Cardiac muscle cell (in vitro differentiated cells and primary cell): Measurements from ENCODE around the gene TCFL5. TPM values are rescaled to one million over a fixed set of nuclear protein-coding genes. Genes with fewer than 3 reads are reported as not detected.

Source experiments
- DNase-seq, 2 donors: peaks; one replicate each; pipeline versions ENCODE4 v3.0.0 to v3.0.0-alpha.2; 2010 to 2017; ENCODE audit warnings: low read depth in 1 of 2, low spot score in 1 of 2
- H3K27ac ChIP-seq: fragments of 200-600 bp; sonication (generic); 2 replicates; pipeline ENCODE4 v1.5.1; 2016
- H3K27me3 ChIP-seq: fragments of 200-600 bp; sonication (generic); 2 replicates; pipeline ENCODE4 v1.6.0; 2016; ENCODE audit warnings: control low read depth
- H3K36me3 ChIP-seq: fragments of 200-600 bp; sonication (generic); 2 replicates; pipeline ENCODE4 v1.5.1; 2016; ENCODE audit warnings: control low read depth
- H3K4me1 ChIP-seq: fragments of 200-600 bp; sonication (generic); 2 replicates; pipeline ENCODE4 v1.8.1; 2017; ENCODE audit warnings: low read depth, mild to moderate bottlenecking, mixed run types
- H3K4me3 ChIP-seq: fragments of 200-600 bp; sonication (generic); 2 replicates; pipeline ENCODE4 v1.5.1; 2016; ENCODE audit warnings: mild to moderate bottlenecking
- H3K9me3 ChIP-seq: fragments of 200-600 bp; sonication (generic); 2 replicates; pipeline ENCODE4 v1.5.1; 2017; ENCODE audit warnings: low read depth, mild to moderate bottlenecking, control low read depth
- CTCF ChIP-seq: IDR thresholded peaks from 2 replicates; pipeline ENCODE4 v1.5.1; 2012; ENCODE audit warnings: low read depth, mild to moderate bottlenecking, low read length
- polyA plus RNA-seq: library from polyadenylated mRNA; unstranded; fragments of >200 nt; fragmentation: Nextera tagmentation; extraction: Ambion mirVana; gene quantifications from 2 replicates; pipeline ENCODE4 v1.2.1, GENCODE V29; 2016
- total RNA-seq: library from RNA; depleted of rRNA; stranded (reverse); fragments of >200 nt; gene quantifications from 2 replicates; pipeline ENCODE4 v1.2.3, GENCODE V29; 2016

Gene TCFL5
- total and polyA plus RNA-seq, 2 experiments from 2014 or later: 6.6 to 8.1 TPM

- DNase-seq: peak in 1 of 2 donors; percentile 62
- no peaks in the 10 kb centered on the region for H3K9me3 ChIP-seq
- peaks cover 12% of the 10 kb centered on the region for H3K4me1 ChIP-seq
- TF ChIP-seq CTCF: no peak
- H3K27ac ChIP-seq: no peak overlapping the region
- H3K27me3 ChIP-seq: peaks cover 26% of the 10 kb centered on the region
- H3K4me3 ChIP-seq: no peak overlapping the region
- H3K36me3 ChIP-seq: no peaks in the 10 kb centered on the region
Observed at GRCh38 chr20:62819494-62820174, 42.0 kb downstream of the TCFL5 start.

GRCh38 chr20:62818592-62819493 is 42.8 kb downstream of the TCFL5 start:
- no peak overlapping the region for H3K27ac ChIP-seq
- TF ChIP-seq CTCF: no peak
- peak; percentile 57 to 86 for DNase-seq

GRCh38 chr20:62817975-62818591 is 43.5 kb downstream of the TCFL5 start:
- no peaks in the 10 kb centered on the region for H3K36me3 ChIP-seq
- no peak for TF ChIP-seq CTCF
- H3K27me3 ChIP-seq: peaks cover 26% of the 10 kb centered on the region
- no peak for DNase-seq
- peaks cover 3% of the 10 kb centered on the region for H3K4me1 ChIP-seq
- H3K27ac ChIP-seq: no peak overlapping the region
- no peaks in the 10 kb centered on the region for H3K9me3 ChIP-seq
- no peak overlapping the region for H3K4me3 ChIP-seq

More at GRCh38 chr20:62818592-62819493, 42.8 kb downstream of the TCFL5 start:
- Histone ChIP-seq H3K27me3 (peaks cover 26% of the 10 kb centered on the region), H3K4me1 (peaks cover 7% of the 10 kb centered on the region), H3K9me3 (no peaks in the 10 kb centered on the region), H3K36me3 (no peaks in the 10 kb centered on the region), H3K4me3 (no peak overlapping the region)

GRCh38 chr20:62816884-62817873 is 44.4 kb downstream of the TCFL5 start, which contains the start of gene COL9A3:
Gene COL9A3 (plus strand): TSS chr20:62817050. CDS start chr20:62817065, 15 bp downstream.
- Histone ChIP-seq H3K27me3 (peaks cover 26% of the 10 kb centered on the region), H3K9me3 (no peaks in the 10 kb centered on the region), H3K36me3 (no peaks in the 10 kb centered on the region), H3K27ac (no peak within 1 kb of the TSS), H3K4me1 (peaks cover 3% of the 10 kb centered on the region), H3K4me3 (peak within 1 kb of the TSS; percentile 24)
- DNase-seq: peak in 1 of 2 donors; percentile 42
- TF ChIP-seq CTCF: no peak
